Astrocyte (in vitro differentiated cells and primary cell): ENCODE measurements around the gene TMC1.

Experiments used
- CTCF ChIP-seq: IDR thresholded peaks from 2 replicates; pipeline ENCODE4 v1.5.1; 2011; ENCODE audit warnings: low read depth, mild to moderate bottlenecking, inconsistent platforms, low read length, moderate library complexity; ENCODE audit not compliant: insufficient read depth
- EZH2 ChIP-seq: IDR thresholded peaks from 2 replicates; pipeline ENCODE4 v1.6.1; 2012; ENCODE audit warnings: mild to moderate bottlenecking, low read length, inconsistent platforms; ENCODE audit not compliant: insufficient read depth

GRCh38 chr9:72589667-72590521 is 68.5 kb downstream of the TMC1 start:
- no peak for TF ChIP-seq CTCF
- TF ChIP-seq EZH2: no peak
